H1 (cell line): ENCODE measurements around the gene ANKS1B. TPM values are rescaled to one million over a fixed set of nuclear protein-coding genes. Genes with fewer than 3 reads are reported as not detected.

Experiments
- CHD7 ChIP-seq: fragments of 300-600 bp; sonication (generic); IDR thresholded peaks from 2 replicates; pipeline ENCODE4 v1.7.1; 2012; ENCODE audit warnings: low read length, moderate library complexity, mild to moderate bottlenecking, inconsistent platforms; ENCODE audit not compliant: insufficient replicate concordance
- SIN3A ChIP-seq, 2 experiments: IDR thresholded peaks in 1 of 2; conservative IDR thresholded peaks in 1 of 2; 2 replicates each; pipeline ENCODE4 v1.6.1; 2011 to 2012; ENCODE audit warnings: low read length in 2 of 2, improper control_type of control experiment in 1 of 2, low read depth in 1 of 2, mild to moderate bottlenecking in 1 of 2
- YY1 ChIP-seq: IDR thresholded peaks from 2 replicates; pipeline ENCODE4 v1.6.1; 2011; ENCODE audit warnings: low read depth, mild to moderate bottlenecking, low read length
- polyA plus RNA-seq, 7 experiments: library from polyadenylated mRNA; depleted of rRNA in 3 of 7; stranded (reverse) in 5 of 7; unstranded in 2 of 7; fragments of >200 nt in 5 of 7; fragments of 200-250 nt in 2 of 7; gene quantifications; 1 replicate in 5 of 7; 2 replicates in 1 of 7; 4 replicates in 1 of 7; pipeline versions ENCODE4 v1.2.1 to v1.2.3, GENCODE V29; 2011 to 2013; ENCODE audit warnings: missing spikeins in 2 of 7, mixed read lengths in 2 of 7
- total RNA-seq: library from RNA; stranded (reverse); fragmentation: NEBNext Ultra II Directional; extraction: Animal tissue kit (Norgen Biotek cat#: 25700); gene quantifications from 2 replicates; pipeline ENCODE4 v1.2.1, GENCODE V29; 2021

Gene ANKS1B
- total and polyA plus RNA-seq, 2 of the 8 experiments (the other 6 are each of a cell fraction or from before 2014, with no cell fraction given): 2.7 to 6.1 TPM

GRCh38 chr12:98954506-98954905, 1030.2 kb downstream of the ANKS1B start (continued):
- TF ChIP-seq CHD7 (no peak), SIN3A (conservative IDR thresholded peaks at IDR 0.05 in 1 of 2, IDR thresholded peaks at IDR 0.05 in 1 of 2; ENCODE audit: low read depth in 1 of 2, low read length in 2 of 2) (no peak), YY1 (no peak)
